K562 (cell line): ENCODE data around the gene MRPL54. TPM values are rescaled to one million over a fixed set of nuclear protein-coding genes. Genes with fewer than 3 reads are reported as not detected.

Experiments
- CBFA2T3 ChIP-seq: fragments of 450-650 bp; IDR thresholded peaks from 2 replicates; pipeline ENCODE4 v1.6.1; 2017
- CBX1 ChIP-seq: sonication (generic); IDR thresholded peaks from 2 replicates; pipeline ENCODE4 v1.6.1; 2016; ENCODE audit warnings: antibody characterized with exemption, low read depth, mild to moderate bottlenecking
- CTBP1 ChIP-seq: fragments of 450-650 bp; IDR thresholded peaks from 2 replicates; pipeline ENCODE4 v1.6.1; 2016; ENCODE audit warnings: borderline replicate concordance
- FOXK2 ChIP-seq, 2 experiments: fragments of 450-650 bp; IDR thresholded peaks in 1 of 2; conservative IDR thresholded peaks in 1 of 2; 2 replicates each; pipeline ENCODE4 v1.6.1; 2016; ENCODE audit warnings: low read depth in 2 of 2, mild to moderate bottlenecking in 1 of 2
- GATA2 ChIP-seq: sonication (generic); formaldehyde crosslinking; IDR thresholded peaks from 2 replicates; pipeline ENCODE4 v1.4.0; 2020; ENCODE audit warnings: mild to moderate bottlenecking, missing genetic modification reagents
- HEY1 ChIP-seq: fragments of 250-450 bp; sonication (Bioruptor Pico); IDR thresholded peaks from 2 replicates; pipeline ENCODE4 v1.5.0; 2020; ENCODE audit warnings: mild to moderate bottlenecking, moderate library complexity, borderline replicate concordance
- KDM1A ChIP-seq, 2 experiments: fragments of 450-650 bp; IDR thresholded peaks; 2 replicates each; pipeline ENCODE4 v1.6.1; 2016; ENCODE audit warnings: mild to moderate bottlenecking in 2 of 2
- MBD2 ChIP-seq: sonication (generic); IDR thresholded peaks from 2 replicates; pipeline ENCODE4 v1.6.1; 2016; ENCODE audit warnings: low read depth, borderline replicate concordance
- MGA ChIP-seq: fragments of 450-650 bp; IDR thresholded peaks from 2 replicates; pipeline ENCODE4 v1.6.1; 2016; ENCODE audit warnings: mild to moderate bottlenecking, moderate library complexity
- MLLT1 ChIP-seq, 2 experiments: fragments of 450-650 bp; IDR thresholded peaks; 2 replicates each; pipeline ENCODE4 v1.6.1; 2016
- RHOXF2B ChIP-seq: fragments of 250-450 bp; sonication (Bioruptor Pico); conservative IDR thresholded peaks from 2 replicates; pipeline ENCODE4 v1.5.1; 2021
- U2AF1 ChIP-seq: fragments of 200-400 bp; formaldehyde crosslinking; optimal IDR thresholded peaks from 2 replicates; pipeline ENCODE3; 2017; ENCODE audit warnings: mild to moderate bottlenecking, low read depth, low read length, moderate library complexity
- ZBED1 ChIP-seq: IDR thresholded peaks from 2 replicates; pipeline ENCODE4 v1.6.1; 2014
- polyA plus RNA-seq, 8 experiments: library from polyadenylated mRNA; depleted of rRNA in 4 of 8; stranded (reverse) in 5 of 8; unstranded in 3 of 8; fragments of >200 nt; fragmentation: Nextera tagmentation in 2 of 8; fragmentation: Illumina TruSeq in 1 of 8; extraction: Ambion mirVana in 2 of 8; extraction: Trizol in 1 of 8; gene quantifications; 2 replicates each; pipeline versions ENCODE4 v1.2.1 to v1.2.3, GENCODE V29; 2011 to 2014; ENCODE audit warnings: inconsistent platforms in 1 of 8, missing spikeins in 1 of 8
- total RNA-seq, 7 experiments: library from RNA; depleted of rRNA in 6 of 7; stranded (reverse); fragments of >200 nt in 6 of 7; fragmentation: Illumina TruSeq in 2 of 7; extraction: Trizol in 2 of 7; gene quantifications; 2 replicates each; pipeline versions ENCODE4 v1.2.1 to v1.2.3, GENCODE V29; 2011 to 2021; ENCODE audit warnings: low replicate concordance in 1 of 7

MRPL54 gene
- total and polyA plus RNA-seq, 9 of the 15 experiments (the other 6 are each of a cell fraction or from before 2014, with no cell fraction given), result 3.5 to 120 (median 56.9) TPM

- no peak for TF ChIP-seq MGA
- 0 out of 2 replicates have a peak, but pooled peaks have one; percentile 21 for TF ChIP-seq MBD2
- peak in 1 of 2 experiments; percentile 58; a peak in 1 of 4 replicates for TF ChIP-seq MLLT1 (IDR thresholded peaks at IDR 0.05)
- no peak for TF ChIP-seq CBX1
- no peak for TF ChIP-seq ZBED1
- no peak for TF ChIP-seq RHOXF2B (CRISPR knock-in tag)
- TF ChIP-seq HEY1 (CRISPR knock-in tag), result no peak
- peak; percentile 36 to 66; a peak in 3 of 4 replicates for TF ChIP-seq KDM1A (IDR thresholded peaks at IDR 0.05)
- no peak for TF ChIP-seq GATA2 (CRISPR knock-in tag)
- TF ChIP-seq CTBP1, result peak; percentile 39; the same call in 1 of the 2 replicates
- TF ChIP-seq FOXK2 (conservative IDR thresholded peaks at IDR 0.05 in 1 of 2, IDR thresholded peaks at IDR 0.05 in 1 of 2; ENCODE audit: low read depth in 2 of 2), result no peak
- no peak for TF ChIP-seq CBFA2T3
- no peak for TF ChIP-seq U2AF1
Observed at GRCh38 chr19:3776479-3777040, 14.1 kb downstream of the MRPL54 start (continued).
